Airway epithelial cell (primary cell): Measurements from ENCODE around the gene SLC39A9. TPM values are rescaled to one million over a fixed set of nuclear protein-coding genes. Genes with fewer than 3 reads are reported as not detected.

Source experiments
- total RNA-seq: library from RNA; depleted of rRNA; stranded (reverse); fragments of >200 nt; gene quantifications from 2 replicates; pipeline ENCODE4 v1.2.3, GENCODE V29; 2015

SLC39A9 gene
- 62.9 and 77.8 TPM in 2 replicates for total RNA-seq

GRCh38 chr14:69398053-69398817 is at the start of gene SLC39A9, which contains the start of gene ERH:
SLC39A9 (plus strand) TSS chr14:69398692; CDS start chr14:69399370, 678 bp downstream.
ERH (minus strand) TSS chr14:69398299; CDS start chr14:69398233, 66 bp downstream.

GRCh38 chr14:69484444-69485314 is 86.2 kb downstream of the SLC39A9 start, which contains the start of gene PLEKHD1:
PLEKHD1 (plus strand) TSS chr14:69484728; CDS start chr14:69484966, 238 bp downstream.

Other genes starting within 250 kb of the SLC39A9 start
- gene DCAF5, start 245.6 kb upstream of the SLC39A9 start, total RNA-seq: 11.6 and 17.9 TPM in 2 replicates
- 15.5 and 18.7 TPM in 2 replicates for gene EXD2, start 207.2 kb upstream of the SLC39A9 start, total RNA-seq
- gene GALNT16, start 138.5 kb upstream of the SLC39A9 start, total RNA-seq: 0.07 TPM in 1 of 2 replicates, not detected in the other
- gene ERH, start 393 bp upstream of the SLC39A9 start, total RNA-seq: 101 TPM in 2 replicates
- not detected in 2 replicates for gene PLEKHD1, start 86.0 kb downstream of the SLC39A9 start, total RNA-seq
- gene CCDC177, start 176.2 kb downstream of the SLC39A9 start, total RNA-seq: 0.14 TPM in 1 of 2 replicates, not detected in the other
- 12.5 and 15.3 TPM in 2 replicates for gene SUSD6, start 212.9 kb downstream of the SLC39A9 start, total RNA-seq